ENCODE results near the gene IGSF21.

DNA sequence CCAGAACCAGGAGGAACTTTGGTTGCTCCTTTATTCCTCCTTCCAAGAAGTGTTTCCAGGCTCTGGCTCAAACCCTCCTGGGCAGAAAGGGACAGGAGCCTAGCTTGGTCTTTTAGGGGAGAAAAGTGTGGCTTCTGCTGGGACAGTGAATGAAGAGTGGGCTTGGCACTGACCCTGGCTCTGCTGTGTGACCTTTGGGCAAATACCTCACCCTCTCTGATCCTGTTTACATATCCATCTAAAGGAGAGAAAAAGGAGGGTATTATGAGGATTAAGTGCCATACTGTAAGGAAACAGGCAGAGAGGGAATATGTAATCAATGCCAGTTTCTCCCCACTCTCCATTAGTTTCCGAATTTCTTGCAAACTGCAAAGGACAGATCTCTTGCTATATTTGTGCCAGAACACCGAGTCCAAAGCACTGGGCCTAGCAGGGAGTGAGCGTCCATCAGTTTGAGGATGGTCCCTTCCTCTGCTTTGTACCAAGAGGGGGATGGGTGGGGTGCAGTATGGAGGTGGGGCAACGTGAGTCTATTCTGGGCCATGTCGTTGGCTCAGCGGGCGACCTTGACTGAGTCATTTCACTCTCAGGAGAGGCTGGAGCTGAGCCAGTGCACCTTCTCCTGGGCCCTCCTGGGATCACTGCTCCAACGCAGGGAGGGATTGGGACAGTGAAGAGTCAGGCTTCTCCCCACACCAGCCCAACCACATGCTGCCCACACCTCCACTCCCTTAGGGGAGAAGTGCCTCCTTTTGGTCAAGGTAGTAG is 38.4 kb downstream of the IGSF21 start:
- TF ChIP-seq CTCF (IDR thresholded peaks at IDR 0.05; ENCODE audit: low read depth, low read length, missing input control) (no peak), ATF3 (IDR thresholded peaks at IDR 0.05) (no peak)

All from liver (tissue), 3 donors.